Endothelial cell of umbilical vein (primary cell): Measurements from ENCODE around the gene APBA2. TPM values are rescaled to one million over a fixed set of nuclear protein-coding genes. Genes with fewer than 3 reads are reported as not detected.
A peak's percentile ranks its signal among the peaks of the same experiment; 100 is the strongest.

ENCODE experiments used
- BruUV-seq: library from RNA; stranded (reverse); fragments of 400-500 nt; replicated peaks from 2 replicates; lab custom pipeline; 2021; lab: Mats Ljungman, UMichigan
- CTCF ChIA-PET: fragments of 300-600, 350-600 bp; sonication (Branson Sonifier 250); formaldehyde crosslinking; loops from one replicate; lab custom pipeline; 2021; ENCODE audit warnings: antibody characterized with exemption, inconsistent platforms; lab: Charles Lee
- POLR2A ChIA-PET: fragments of 300-600, 350-600 bp; sonication (Branson Sonifier 250); formaldehyde crosslinking; loops from one replicate; lab custom pipeline; 2021; ENCODE audit warnings: antibody characterized with exemption, inconsistent platforms; lab: Charles Lee
- DNase-seq: peaks from one replicate; pipeline ENCODE4 v3.0.0-alpha.2; 2011; ENCODE audit warnings: low read depth, low spot score
- FAIRE-seq: peaks from 2 replicates; lab custom pipeline; 2011; peaks lifted over from hg19 to GRCh38; lab: Jason Lieb, UNC
- H2AFZ ChIP-seq: 2 replicates; pipeline ENCODE4 v1.6.0; 2012; ENCODE audit warnings: low read depth, low read length, control low read depth, inconsistent platforms
- H3K27ac ChIP-seq: 2 replicates; pipeline ENCODE4 v1.5.1; 2011; ENCODE audit warnings: low read depth, mild to moderate bottlenecking, control low read depth, low read length, moderate library complexity; ENCODE audit not compliant: insufficient read depth
- H3K27me3 ChIP-seq, 2 experiments: 2 replicates each; pipeline versions ENCODE4 v1.6.0 to v1.6.1; 2011; ENCODE audit warnings: low read length in 2 of 2, mixed read lengths in 1 of 2; ENCODE audit not compliant: control insufficient read depth in 2 of 2, insufficient read depth in 2 of 2
- H3K36me3 ChIP-seq, 2 experiments: 2 replicates in 1 of 2; 3 replicates in 1 of 2; pipeline ENCODE4 v1.5.1; 2011; ENCODE audit warnings: low read length in 2 of 2, mild to moderate bottlenecking in 1 of 2, moderate library complexity in 1 of 2; ENCODE audit not compliant: control insufficient read depth in 2 of 2, insufficient read depth in 2 of 2; ENCODE audit errors: extremely low read depth in 1 of 2
- H3K4me1 ChIP-seq: 3 replicates; pipeline ENCODE4 v1.5.1; 2011; ENCODE audit warnings: mild to moderate bottlenecking, low read length; ENCODE audit not compliant: control insufficient read depth, insufficient read depth; ENCODE audit errors: extremely low read depth
- H3K4me2 ChIP-seq: 2 replicates; pipeline ENCODE4 v1.6.1; 2011; ENCODE audit warnings: low read length, control low read depth, mixed read lengths; ENCODE audit not compliant: insufficient read depth
- H3K4me3 ChIP-seq, 3 experiments: fragments of 200-600 bp in 1 of 3; sonication (generic), shearing (Covaris generic) in 1 of 3; replicated peaks in 1 of 3; 2 replicates each; pipeline ENCODE4 v1.5.1; 2011 to 2016; ENCODE audit warnings: control low read depth in 3 of 3, low read length in 3 of 3, mild to moderate bottlenecking in 2 of 3, inconsistent platforms in 1 of 3, low read depth in 1 of 3, moderate library complexity in 1 of 3; ENCODE audit not compliant: insufficient read depth in 1 of 3
- H3K79me2 ChIP-seq: 2 replicates; pipeline ENCODE4 v1.6.0; 2012; ENCODE audit warnings: low read length, inconsistent platforms; ENCODE audit not compliant: control insufficient read depth, insufficient read depth
- H3K9ac ChIP-seq: replicated peaks from 2 replicates; pipeline ENCODE3; 2011; ENCODE audit warnings: low read length, control low read depth; ENCODE audit not compliant: insufficient read depth; ENCODE audit errors: extremely low read depth
- H3K9me1 ChIP-seq: replicated peaks from 3 replicates; pipeline ENCODE4 v1.6.0; 2011; ENCODE audit warnings: mild to moderate bottlenecking, low read length; ENCODE audit not compliant: control insufficient read depth, insufficient read depth; ENCODE audit errors: extremely low read depth
- H3K9me3 ChIP-seq: replicated peaks from 2 replicates; pipeline ENCODE4 v1.5.1; 2012; ENCODE audit warnings: low read length, inconsistent platforms; ENCODE audit not compliant: control insufficient read depth, insufficient read depth
- H4K20me1 ChIP-seq: replicated peaks from 2 replicates; pipeline ENCODE3; 2011; ENCODE audit warnings: mild to moderate bottlenecking, low read length; ENCODE audit not compliant: control insufficient read depth, insufficient read depth; ENCODE audit errors: extremely low read depth
- CTCF ChIP-seq, 2 donors: IDR thresholded peaks; 1 replicate in 1 of 2; 2 replicates in 1 of 2; pipeline ENCODE4 v1.5.1; 2011; ENCODE audit warnings: low read length in 2 of 2, mild to moderate bottlenecking in 2 of 2, moderate library complexity in 2 of 2, control low read depth in 1 of 2, inconsistent platforms in 1 of 2, low read depth in 1 of 2; ENCODE audit not compliant: insufficient read depth in 1 of 2; ENCODE audit errors: extremely low read depth in 1 of 2
- FOS ChIP-seq: IDR thresholded peaks from 2 replicates; pipeline ENCODE4 v1.6.1; 2011; ENCODE audit warnings: mild to moderate bottlenecking, low read length, moderate library complexity, borderline replicate concordance; ENCODE audit not compliant: insufficient read depth
- GATA2 ChIP-seq: IDR thresholded peaks from 2 replicates; pipeline ENCODE4 v1.7.0; 2011; ENCODE audit warnings: low read depth, mild to moderate bottlenecking, moderate library complexity, mixed read lengths, low read length; ENCODE audit not compliant: insufficient read length, insufficient read depth
- JUN ChIP-seq: IDR thresholded peaks from 2 replicates; pipeline ENCODE4 v1.6.1; 2011; ENCODE audit warnings: borderline replicate concordance, low read depth; ENCODE audit not compliant: insufficient read length, insufficient read depth
- POLR2A ChIP-seq: IDR thresholded peaks from 2 replicates; pipeline ENCODE4 v1.6.1; 2012; ENCODE audit warnings: low read depth, mild to moderate bottlenecking, control low read depth, low read length
- POLR2AphosphoS5 ChIP-seq: IDR thresholded peaks from 2 replicates; pipeline ENCODE4 v1.6.1; 2012; ENCODE audit warnings: low read depth, mild to moderate bottlenecking, control low read depth, low read length, moderate library complexity; ENCODE audit not compliant: insufficient read depth
- dilution Hi-C: fragments of 300-500 bp; cut with MboI; formaldehyde crosslinking; loops from one replicate; pipeline ENCODE4 v1.15.0; 2019; ENCODE audit warnings: low sequenced_read_pairs; ENCODE audit not compliant: extremely low pct_ligation_motif_present
- intact Hi-C: fragments of 100-400 bp; cut with micrococcal nuclease; formaldehyde crosslinking; loops from one replicate; pipeline ENCODE4 v1.10.0; 2022
- polyA plus RNA-seq, 4 experiments: library from polyadenylated mRNA; depleted of rRNA in 3 of 4; stranded (reverse) in 3 of 4; unstranded in 1 of 4; fragments of >200 nt; gene quantifications; 2 replicates each; pipeline versions ENCODE4 v1.2.1 to v1.2.3, GENCODE V29; 2011 to 2012; ENCODE audit warnings: missing spikeins in 1 of 4
- total RNA-seq: library from RNA; stranded (reverse); gene quantifications from 2 replicates; pipeline ENCODE4 v1.2.3, GENCODE V29; 2021

The APBA2 gene
- total and polyA plus RNA-seq, 2 donors (not counting 3 experiments of a cell fraction or from before 2014, with no cell fraction given) = 5.7 to 11.1 TPM

GRCh38 chr15:28959326-28959725 lies 73.6 kb downstream of the APBA2 start:
- POLR2A ChIA-PET = no interaction called here
- H3K4me3 ChIP-seq = no peak overlapping the region
- no peaks in the 10 kb centered on the region for H3K27me3 ChIP-seq
- H3K4me2 ChIP-seq = no peak overlapping the region
- H3K4me1 ChIP-seq = peaks cover 4% of the 10 kb centered on the region
- no peaks in the 10 kb centered on the region for H3K9me1 ChIP-seq
- no peak overlapping the region for H3K9ac ChIP-seq
- H3K36me3 ChIP-seq = no peaks in the 10 kb centered on the region
- no peak for FAIRE-seq
- no peak for DNase-seq
- no peaks in the 10 kb centered on the region for H3K9me3 ChIP-seq
- no peaks in the 10 kb centered on the region for H4K20me1 ChIP-seq
- H3K27ac ChIP-seq = no peak overlapping the region
- CTCF ChIA-PET = no interaction called here
- intact Hi-C loops (no loop called here), dilution Hi-C loops (no loop called here)
- H3K79me2 ChIP-seq = no peaks in the 10 kb centered on the region
- BruUV-seq = no TSS peak
- no peak overlapping the region for H2AFZ ChIP-seq
- TF ChIP-seq POLR2A = no peak

- Histone ChIP-seq H3K4me2 (peak overlapping the region; percentile 17), H3K36me3 (no peaks in the 10 kb centered on the region), H3K9me1 (no peaks in the 10 kb centered on the region), H4K20me1 (no peaks in the 10 kb centered on the region), H3K4me1 (peaks cover 4% of the 10 kb centered on the region), H3K4me3 (no peak overlapping the region), H2AFZ (no peak overlapping the region), H3K9ac (no peak overlapping the region), H3K9me3 (no peaks in the 10 kb centered on the region), H3K27me3 (no peaks in the 10 kb centered on the region), H3K27ac (no peak overlapping the region), H3K79me2 (no peaks in the 10 kb centered on the region)
- no TSS peak for BruUV-seq
- dilution Hi-C loops (no loop called here), intact Hi-C loops (loop anchor here (2.0 kb wide), 1 partner anchor 16 kb away; no protein-coding TSS in a partner anchor)
- ChIA-PET POLR2A (no interaction called here), CTCF (no interaction called here)
- DNase-seq (peak; percentile 20), FAIRE-seq (no peak)
- TF ChIP-seq CTCF (IDR thresholded peaks at IDR 0.05; ENCODE audit: extremely low read depth in 1 of 2, insufficient read depth in 1 of 2, low read depth in 1 of 2, low read length in 2 of 2) (no peak), FOS (peak; percentile 58), GATA2 (no peak), POLR2AphosphoS5 (no peak), JUN (peak; percentile 17)
Measured at GRCh38 chr15:28960979-28961378, 75.2 kb downstream of the APBA2 start.
